Measurements from ENCODE around the gene B3GNT8.
A peak's percentile ranks its signal among the peaks of the same experiment; 100 is the strongest.

The B3GNT8 gene

GRCh38 chr19:41411968-41412265 lies 15.3 kb downstream of the B3GNT8 start:
- no peak overlapping the region for H3K27ac ChIP-seq

GRCh38 chr19:41411100-41411967 lies 15.8 kb downstream of the B3GNT8 start:
- H3K27ac ChIP-seq: no peak overlapping the region
- no peak for TF ChIP-seq CTCF (IDR thresholded peaks at IDR 0.05)
- TF ChIP-seq ZFX (IDR thresholded peaks at IDR 0.05; ENCODE audit: borderline replicate concordance): no peak

More at GRCh38 chr19:41411968-41412265, 15.3 kb downstream of the B3GNT8 start:
- no peak for TF ChIP-seq ZFX (IDR thresholded peaks at IDR 0.05; ENCODE audit: borderline replicate concordance)
- no peak for TF ChIP-seq CTCF (IDR thresholded peaks at IDR 0.05)

- H3K27ac ChIP-seq: no peak overlapping the region
- TF ChIP-seq ZFX (IDR thresholded peaks at IDR 0.05; ENCODE audit: borderline replicate concordance) (no peak), CTCF (IDR thresholded peaks at IDR 0.05) (no peak)
Measured at GRCh38 chr19:41410336-41411054, 16.7 kb downstream of the B3GNT8 start.

- TF ChIP-seq ZFX (IDR thresholded peaks at IDR 0.05; ENCODE audit: borderline replicate concordance): no peak
- no peak for TF ChIP-seq CTCF (IDR thresholded peaks at IDR 0.05)
- peak overlapping the region; percentile 50 for H3K27ac ChIP-seq
Measured at GRCh38 chr19:41409288-41409687, 17.9 kb downstream of the B3GNT8 start.

GRCh38 chr19:41408846-41409245 lies 18.3 kb downstream of the B3GNT8 start:
- H3K27ac ChIP-seq: peak overlapping the region; percentile 50

- no peak for TF ChIP-seq CTCF (IDR thresholded peaks at IDR 0.05)
- TF ChIP-seq ZFX (IDR thresholded peaks at IDR 0.05; ENCODE audit: borderline replicate concordance): no peak
- no peak overlapping the region for H3K27ac ChIP-seq
Measured at GRCh38 chr19:41408256-41408655, 18.9 kb downstream of the B3GNT8 start.

GRCh38 chr19:41407271-41407670 lies 19.9 kb downstream of the B3GNT8 start:
- TF ChIP-seq CTCF (IDR thresholded peaks at IDR 0.05): no peak
- no peak overlapping the region for H3K27ac ChIP-seq

Measured in 22Rv1 (cell line).